ENCODE data around the gene PLXNA4. TPM values are rescaled to one million over a fixed set of nuclear protein-coding genes. Genes with fewer than 3 reads are reported as not detected.
A peak's percentile ranks its signal among the peaks of the same experiment; 100 is the strongest.

The PLXNA4 gene
- total RNA-seq, 1 experiment from 2014 or later = 0.10 TPM

DNA sequence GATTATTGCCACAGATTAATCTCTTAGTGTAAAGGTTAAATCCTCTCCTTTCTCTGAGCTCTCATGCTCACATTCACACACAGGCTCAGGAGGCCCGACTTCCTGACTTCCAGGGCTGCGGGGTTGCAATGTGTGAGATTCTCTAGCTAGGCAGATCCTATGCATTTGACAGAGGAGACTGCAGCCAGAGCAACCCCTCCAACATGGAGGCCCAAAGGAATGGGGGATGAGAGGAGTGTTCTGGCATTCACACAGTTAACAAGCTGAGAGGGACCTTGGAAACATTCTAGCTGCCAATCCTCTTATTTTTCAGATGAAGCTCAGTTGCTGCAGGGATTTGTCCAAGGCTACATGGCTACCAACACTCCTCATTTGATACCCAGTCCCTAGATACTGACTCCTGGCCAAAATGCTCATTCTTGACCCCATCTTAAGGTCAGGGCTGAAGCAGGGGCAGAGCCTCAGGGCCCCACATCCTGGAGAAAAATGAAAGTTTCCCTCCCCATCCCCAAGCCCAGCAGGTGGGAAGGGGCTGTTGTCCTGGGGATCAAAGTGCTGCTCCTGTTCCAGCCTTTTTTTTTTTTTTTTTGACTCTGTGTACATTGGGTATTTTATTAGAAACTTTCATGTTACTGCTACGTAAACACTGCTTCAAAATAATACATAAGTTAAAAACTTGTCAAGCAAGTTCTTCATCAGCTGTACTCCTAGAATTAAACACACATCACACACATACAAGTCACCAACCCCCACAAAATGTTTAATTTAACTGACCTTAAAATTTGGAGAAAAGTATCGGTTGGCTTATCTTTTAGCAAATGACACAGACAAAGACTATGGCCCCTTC lies 325.6 kb downstream of the PLXNA4 start:
- no peaks in the 10 kb centered on the region for H3K4me1 ChIP-seq (ENCODE audit: control insufficient read depth, insufficient read depth, low read length)
- ChIA-PET CTCF (no interaction called here), POLR2A (no interaction called here)
- in situ Hi-C loops (cut with HindIII; ENCODE audit: low pct_unique_long_range_greater_than_20kb, low sequenced_read_pairs) (no loop called here), intact Hi-C loops (cut with micrococcal nuclease; ENCODE audit: unreplicated experiment) (loop anchor here (10.0 kb wide), 1 partner anchor 306 kb away; no protein-coding TSS in a partner anchor)
- H3K27me3 ChIP-seq (ENCODE audit: control insufficient read depth, insufficient read depth, low read length) = no peaks in the 10 kb centered on the region
- no peaks in the 10 kb centered on the region for H3K9me3 ChIP-seq (ENCODE audit: control insufficient read depth, insufficient read depth, low read depth, low read length)
- no peaks in the 10 kb centered on the region for H3K36me3 ChIP-seq (ENCODE audit: control insufficient read depth, insufficient read depth, low read length)
- no TSS peak for BruUV-seq (replicated peaks)
- TF ChIP-seq, protein P1, sequence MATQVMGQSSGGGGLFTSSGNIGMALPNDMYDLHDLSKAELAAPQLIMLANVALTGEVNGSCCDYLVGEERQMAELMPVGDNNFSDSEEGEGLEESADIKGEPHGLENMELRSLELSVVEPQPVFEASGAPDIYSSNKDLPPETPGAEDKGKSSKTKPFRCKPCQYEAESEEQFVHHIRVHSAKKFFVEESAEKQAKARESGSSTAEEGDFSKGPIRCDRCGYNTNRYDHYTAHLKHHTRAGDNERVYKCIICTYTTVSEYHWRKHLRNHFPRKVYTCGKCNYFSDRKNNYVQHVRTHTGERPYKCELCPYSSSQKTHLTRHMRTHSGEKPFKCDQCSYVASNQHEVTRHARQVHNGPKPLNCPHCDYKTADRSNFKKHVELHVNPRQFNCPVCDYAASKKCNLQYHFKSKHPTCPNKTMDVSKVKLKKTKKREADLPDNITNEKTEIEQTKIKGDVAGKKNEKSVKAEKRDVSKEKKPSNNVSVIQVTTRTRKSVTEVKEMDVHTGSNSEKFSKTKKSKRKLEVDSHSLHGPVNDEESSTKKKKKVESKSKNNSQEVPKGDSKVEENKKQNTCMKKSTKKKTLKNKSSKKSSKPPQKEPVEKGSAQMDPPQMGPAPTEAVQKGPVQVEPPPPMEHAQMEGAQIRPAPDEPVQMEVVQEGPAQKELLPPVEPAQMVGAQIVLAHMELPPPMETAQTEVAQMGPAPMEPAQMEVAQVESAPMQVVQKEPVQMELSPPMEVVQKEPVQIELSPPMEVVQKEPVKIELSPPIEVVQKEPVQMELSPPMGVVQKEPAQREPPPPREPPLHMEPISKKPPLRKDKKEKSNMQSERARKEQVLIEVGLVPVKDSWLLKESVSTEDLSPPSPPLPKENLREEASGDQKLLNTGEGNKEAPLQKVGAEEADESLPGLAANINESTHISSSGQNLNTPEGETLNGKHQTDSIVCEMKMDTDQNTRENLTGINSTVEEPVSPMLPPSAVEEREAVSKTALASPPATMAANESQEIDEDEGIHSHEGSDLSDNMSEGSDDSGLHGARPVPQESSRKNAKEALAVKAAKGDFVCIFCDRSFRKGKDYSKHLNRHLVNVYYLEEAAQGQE (IDR thresholded peaks at IDR 0.05; ENCODE audit: insufficient read depth in 1 of 2, low read depth in 2 of 2, low read length in 1 of 2) = no peak
- TF ChIP-seq, protein P2, sequence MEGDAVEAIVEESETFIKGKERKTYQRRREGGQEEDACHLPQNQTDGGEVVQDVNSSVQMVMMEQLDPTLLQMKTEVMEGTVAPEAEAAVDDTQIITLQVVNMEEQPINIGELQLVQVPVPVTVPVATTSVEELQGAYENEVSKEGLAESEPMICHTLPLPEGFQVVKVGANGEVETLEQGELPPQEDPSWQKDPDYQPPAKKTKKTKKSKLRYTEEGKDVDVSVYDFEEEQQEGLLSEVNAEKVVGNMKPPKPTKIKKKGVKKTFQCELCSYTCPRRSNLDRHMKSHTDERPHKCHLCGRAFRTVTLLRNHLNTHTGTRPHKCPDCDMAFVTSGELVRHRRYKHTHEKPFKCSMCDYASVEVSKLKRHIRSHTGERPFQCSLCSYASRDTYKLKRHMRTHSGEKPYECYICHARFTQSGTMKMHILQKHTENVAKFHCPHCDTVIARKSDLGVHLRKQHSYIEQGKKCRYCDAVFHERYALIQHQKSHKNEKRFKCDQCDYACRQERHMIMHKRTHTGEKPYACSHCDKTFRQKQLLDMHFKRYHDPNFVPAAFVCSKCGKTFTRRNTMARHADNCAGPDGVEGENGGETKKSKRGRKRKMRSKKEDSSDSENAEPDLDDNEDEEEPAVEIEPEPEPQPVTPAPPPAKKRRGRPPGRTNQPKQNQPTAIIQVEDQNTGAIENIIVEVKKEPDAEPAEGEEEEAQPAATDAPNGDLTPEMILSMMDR (IDR thresholded peaks at IDR 0.05) = no peak
- TF ChIP-seq TCF7L2 (IDR thresholded peaks at IDR 0.05; ENCODE audit: low read depth, low read length) (no peak), SIN3A (IDR thresholded peaks at IDR 0.05; ENCODE audit: borderline replicate concordance, insufficient read depth, low read depth, low read length) (no peak), POLR2AphosphoS5 (IDR thresholded peaks at IDR 0.05; ENCODE audit: low read depth, low read length) (no peak)
- DNase-seq (ENCODE audit: low read depth, low spot score) (no peak), ATAC-seq (no peak)
- H3K27ac ChIP-seq (ENCODE audit: low read length) = no peak overlapping the region
- H3K4me3 ChIP-seq (ENCODE audit: low read depth in 2 of 2, low read length in 2 of 2) = no peak overlapping the region

DNA sequence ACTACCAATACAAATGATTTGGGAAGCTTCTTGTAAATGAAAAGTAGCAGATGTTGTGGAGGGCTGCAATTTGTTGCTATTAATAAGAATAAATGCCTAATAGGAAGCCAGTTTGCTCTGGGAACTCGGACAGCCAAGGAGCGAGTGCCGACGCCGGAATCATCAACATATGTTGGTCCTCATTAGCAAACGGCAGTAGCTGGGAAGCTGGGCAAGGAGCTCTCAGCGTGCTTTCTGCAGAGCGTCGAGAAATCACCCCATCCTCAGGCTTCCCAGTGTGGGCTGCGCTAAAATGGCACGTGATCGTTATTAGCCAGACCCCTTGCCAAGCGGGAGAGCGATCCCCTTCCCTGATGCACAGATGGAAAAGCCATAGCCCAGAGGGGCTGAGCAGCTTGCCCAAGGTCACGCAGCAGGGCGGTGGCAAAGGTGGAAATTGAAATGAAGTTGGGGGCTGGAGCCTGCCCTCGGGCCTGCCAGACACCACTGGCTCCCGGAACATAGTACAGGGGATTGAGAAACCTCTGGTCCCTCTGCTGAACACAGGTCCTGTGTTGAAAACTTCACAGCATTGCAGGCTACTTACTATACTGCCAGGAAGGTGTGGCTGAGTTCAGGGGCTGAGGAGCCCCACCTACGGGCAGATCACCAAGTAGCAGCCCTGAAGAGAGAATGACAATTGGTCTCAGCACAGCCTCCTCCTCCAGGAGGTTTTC lies 326.9 kb downstream of the PLXNA4 start:
- ChIA-PET CTCF (no interaction called here), POLR2A (no interaction called here)
- Histone ChIP-seq H3K4me1 (ENCODE audit: control insufficient read depth, insufficient read depth, low read length) (no peaks in the 10 kb centered on the region), H3K36me3 (ENCODE audit: control insufficient read depth, insufficient read depth, low read length) (no peaks in the 10 kb centered on the region), H3K27ac (ENCODE audit: low read length) (no peak overlapping the region), H3K27me3 (ENCODE audit: control insufficient read depth, insufficient read depth, low read length) (no peaks in the 10 kb centered on the region), H3K9me3 (ENCODE audit: control insufficient read depth, insufficient read depth, low read depth, low read length) (no peaks in the 10 kb centered on the region), H3K4me3 (ENCODE audit: low read depth in 2 of 2, low read length in 2 of 2) (no peak overlapping the region)
- TF ChIP-seq, protein P2 (IDR thresholded peaks at IDR 0.05) = peak; percentile 40
- TF ChIP-seq, protein P1 (IDR thresholded peaks at IDR 0.05; ENCODE audit: insufficient read depth in 1 of 2, low read depth in 2 of 2, low read length in 1 of 2) = no peak
- TF ChIP-seq TCF7L2 (IDR thresholded peaks at IDR 0.05; ENCODE audit: low read depth, low read length) = no peak
- ATAC-seq = peak; percentile 71
- intact Hi-C loops (cut with micrococcal nuclease; ENCODE audit: unreplicated experiment) (no loop called here), in situ Hi-C loops (cut with HindIII; ENCODE audit: low pct_unique_long_range_greater_than_20kb, low sequenced_read_pairs) (no loop called here)
- no TSS peak for BruUV-seq (replicated peaks)
- DNase-seq (ENCODE audit: low read depth, low spot score) = no peak

All from Panc1 (cell line).